SH-SY5Y (cell line): ENCODE data around the gene GSE1.

Source experiments
- GATA2 ChIP-seq: IDR thresholded peaks from 2 replicates; pipeline ENCODE4 v1.6.1; 2011; ENCODE audit warnings: mild to moderate bottlenecking, low read depth, low read length
- GATA3 ChIP-seq: IDR thresholded peaks from 2 replicates; pipeline ENCODE4 v1.6.1; 2011; ENCODE audit warnings: low read depth, mild to moderate bottlenecking, low read length, moderate library complexity

DNA sequence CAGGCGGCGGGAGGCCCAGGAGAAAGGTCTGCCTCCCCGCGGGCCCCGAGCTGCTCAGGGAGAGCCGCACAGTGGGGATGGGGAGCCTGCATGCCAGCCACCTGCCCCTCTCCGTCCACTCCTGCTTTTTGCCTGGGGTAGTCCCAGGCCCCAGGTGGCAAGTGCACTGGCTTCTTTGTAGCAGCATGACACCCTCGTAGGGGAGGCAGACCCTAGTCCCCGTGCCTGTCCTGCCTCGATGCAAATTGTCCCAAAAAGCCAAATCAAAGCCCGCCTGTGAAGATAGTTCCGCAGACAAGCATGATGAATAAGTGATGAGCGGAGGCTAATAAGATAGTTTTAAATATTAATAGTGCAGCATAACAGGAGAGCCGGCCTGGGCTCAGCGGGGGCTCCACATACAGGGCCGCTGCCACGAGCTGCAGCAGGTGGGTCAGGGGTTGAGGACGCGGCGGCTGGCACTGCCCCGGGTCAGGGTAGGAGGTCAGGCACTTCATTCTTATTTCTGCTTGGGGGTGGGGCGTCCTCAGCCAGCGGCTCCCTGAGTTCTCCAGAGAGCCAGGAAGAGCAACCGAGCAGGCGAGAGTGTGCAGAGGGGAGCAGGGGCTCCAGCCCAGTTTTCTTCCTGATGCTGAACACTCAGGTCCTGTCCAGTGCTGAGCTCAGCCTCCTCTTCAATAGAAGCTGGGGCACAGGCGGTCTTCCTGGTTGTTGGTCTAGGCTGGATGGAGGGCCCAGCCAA lies 48.8 kb downstream of the GSE1 start:
- TF ChIP-seq GATA2 (no peak), GATA3 (no peak)
